Keratinocyte (primary cell): ENCODE measurements around the gene KIF13A. TPM values are rescaled to one million over a fixed set of nuclear protein-coding genes. Genes with fewer than 3 reads are reported as not detected.

Experiments
- DNase-seq: peaks from one replicate; pipeline ENCODE4 v3.0.0-alpha.2; 2011; ENCODE audit warnings: low read depth, missing footprints, low spot score
- FAIRE-seq: peaks from 2 replicates; lab custom pipeline; 2011; peaks lifted over from hg19 to GRCh38; lab: Jason Lieb, UNC
- H2AFZ ChIP-seq: 2 replicates; pipeline ENCODE4 v1.6.0; 2012; ENCODE audit warnings: low read length, control low read depth, inconsistent platforms; ENCODE audit not compliant: control insufficient read depth
- H3K27ac ChIP-seq: 2 replicates; pipeline ENCODE4 v1.5.1; 2011; ENCODE audit warnings: low read length; ENCODE audit not compliant: control insufficient read depth, insufficient read depth
- H3K27me3 ChIP-seq: 3 replicates; pipeline ENCODE4 v1.6.0; 2011; ENCODE audit warnings: low read length; ENCODE audit not compliant: control insufficient read depth, insufficient read depth; ENCODE audit errors: extremely low read depth
- H3K36me3 ChIP-seq, 2 experiments: 2 replicates in 1 of 2; 3 replicates in 1 of 2; pipeline ENCODE4 v1.5.1; 2011; ENCODE audit warnings: low read length in 2 of 2, mild to moderate bottlenecking in 1 of 2; ENCODE audit not compliant: control insufficient read depth in 2 of 2, insufficient read depth in 2 of 2; ENCODE audit errors: extremely low read depth in 1 of 2
- H3K4me1 ChIP-seq: 3 replicates; pipeline ENCODE4 v1.5.1; 2011; ENCODE audit warnings: low read length; ENCODE audit not compliant: control insufficient read depth, insufficient read depth; ENCODE audit errors: extremely low read depth
- H3K4me2 ChIP-seq: 3 replicates; pipeline ENCODE4 v1.6.0; 2011; ENCODE audit warnings: low read depth, low read length; ENCODE audit not compliant: control insufficient read depth, insufficient read depth; ENCODE audit errors: extremely low read depth
- H3K4me3 ChIP-seq, 3 experiments: fragments of 200-600 bp in 1 of 3; sonication (generic) in 1 of 3; 2 replicates in 2 of 3; 3 replicates in 1 of 3; pipeline ENCODE4 v1.5.1; 2011 to 2016; ENCODE audit warnings: low read length in 3 of 3, mild to moderate bottlenecking in 3 of 3, control low read depth in 2 of 3, inconsistent platforms in 1 of 3, low read depth in 1 of 3, mixed read lengths in 1 of 3, mixed run types in 1 of 3, moderate library complexity in 1 of 3; ENCODE audit not compliant: control insufficient read depth in 2 of 3, insufficient read depth in 2 of 3; ENCODE audit errors: extremely low read depth in 1 of 3
- H3K79me2 ChIP-seq: 2 replicates; pipeline ENCODE4 v1.6.0; 2012; ENCODE audit warnings: low read length; ENCODE audit not compliant: control insufficient read depth, insufficient read depth
- H3K9ac ChIP-seq: 3 replicates; pipeline ENCODE4 v1.6.0; 2011; ENCODE audit warnings: low read length; ENCODE audit not compliant: control insufficient read depth, insufficient read depth; ENCODE audit errors: extremely low read depth
- H3K9me1 ChIP-seq: 3 replicates; pipeline ENCODE4 v1.6.0; 2011; ENCODE audit warnings: low read length; ENCODE audit not compliant: control insufficient read depth, insufficient read depth; ENCODE audit errors: extremely low read depth
- H3K9me3 ChIP-seq: 2 replicates; pipeline ENCODE4 v1.5.1; 2012; ENCODE audit warnings: low read depth, low read length; ENCODE audit not compliant: control insufficient read depth
- H4K20me1 ChIP-seq: 3 replicates; pipeline ENCODE4 v1.6.0; 2011; ENCODE audit warnings: low read length; ENCODE audit not compliant: control insufficient read depth, insufficient read depth; ENCODE audit errors: extremely low read depth
- EZH2 ChIP-seq: IDR thresholded peaks from one replicate; pipeline ENCODE4 v1.6.1; 2012; ENCODE audit warnings: inconsistent platforms, mild to moderate bottlenecking, low read length, moderate library complexity
- dilution Hi-C: fragments of 300-500 bp; cut with MboI; formaldehyde crosslinking; loops from one replicate; pipeline ENCODE4 v1.7.0; 2020; ENCODE audit warnings: low sequenced_read_pairs; ENCODE audit not compliant: extremely low pct_ligation_motif_present
- polyA plus RNA-seq, 5 experiments: library from polyadenylated mRNA; depleted of rRNA in 3 of 5; stranded (reverse) in 3 of 5; stranded (forward) in 1 of 5; unstranded in 1 of 5; fragments of >200 nt; gene quantifications; 1 replicate in 1 of 5; 2 replicates in 3 of 5; 3 replicates in 1 of 5; pipeline versions ENCODE4 v1.2.1 to v1.2.3, GENCODE V29; 2011 to 2012; ENCODE audit warnings: missing spikeins in 2 of 5, low read depth in 1 of 5, low replicate concordance in 1 of 5
- TF ChIP-seq, protein P1 (sequence below), 3 experiments: IDR thresholded peaks in 1 of 3; conservative IDR thresholded peaks in 1 of 3; optimal IDR thresholded peaks in 1 of 3; 2 replicates in 2 of 3; 3 replicates in 1 of 3; pipeline versions ENCODE3 to v1.5.1; 2011; ENCODE audit warnings: low read length in 3 of 3, mild to moderate bottlenecking in 3 of 3, moderate library complexity in 2 of 3, control low read depth in 1 of 3, inconsistent platforms in 1 of 3; ENCODE audit not compliant: insufficient read depth in 2 of 3; ENCODE audit errors: extremely low read depth in 1 of 3

Gene KIF13A
- polyA plus RNA-seq, 1 donor (not counting 4 experiments of a cell fraction or from before 2014, with no cell fraction given), result 96.2 TPM

DNA sequence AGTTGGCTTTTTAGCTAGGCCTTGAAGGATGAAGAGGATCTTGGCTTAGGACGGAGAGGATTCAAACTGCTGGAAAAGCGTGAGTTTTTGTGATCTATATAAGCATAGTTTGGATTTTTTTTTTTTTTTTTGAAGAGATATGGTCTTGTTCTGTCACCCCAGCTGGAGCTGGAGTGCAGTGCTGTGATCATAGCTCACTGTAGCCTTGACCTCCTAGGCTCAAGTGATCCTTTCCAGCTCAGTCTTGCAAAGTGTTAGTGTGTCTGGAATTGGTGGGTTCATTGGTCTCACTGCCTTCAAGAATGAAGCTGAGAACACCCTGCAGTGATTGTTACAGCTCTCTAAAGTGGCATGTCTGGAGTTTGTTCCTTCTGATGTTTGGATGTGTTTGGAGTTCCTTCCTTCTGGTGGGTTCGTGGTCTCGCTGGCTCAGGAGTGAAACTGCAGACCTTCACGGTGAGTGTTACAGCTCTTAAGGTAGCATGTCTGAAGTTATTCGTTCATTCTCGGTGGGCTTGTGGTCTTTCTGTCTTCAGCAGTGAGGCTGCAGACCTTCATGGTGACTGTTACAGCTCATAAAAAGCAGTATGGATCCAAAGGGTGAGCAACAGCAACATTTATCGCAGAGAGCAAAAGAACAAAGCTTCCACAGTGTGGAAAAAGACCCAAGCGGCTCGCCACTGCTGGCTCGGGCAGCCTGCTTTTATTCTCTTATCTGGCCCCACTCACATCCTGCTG is 243.2 kb downstream of the KIF13A start:
- no peak overlapping the region for H3K9ac ChIP-seq
- H3K27me3 ChIP-seq, result no peaks in the 10 kb centered on the region
- H3K4me3 ChIP-seq, result no peak overlapping the region
- no peaks in the 10 kb centered on the region for H3K9me3 ChIP-seq
- H3K4me1 ChIP-seq, result peaks cover 8% of the 10 kb centered on the region
- H3K36me3 ChIP-seq, result no peaks in the 10 kb centered on the region
- FAIRE-seq, result no peak
- H4K20me1 ChIP-seq, result no peaks in the 10 kb centered on the region
- dilution Hi-C loops, result no loop called here
- no peaks in the 10 kb centered on the region for H3K79me2 ChIP-seq
- DNase-seq, result no peak
- no peak overlapping the region for H3K4me2 ChIP-seq
- H3K27ac ChIP-seq, result no peak overlapping the region
- TF ChIP-seq, protein P1, sequence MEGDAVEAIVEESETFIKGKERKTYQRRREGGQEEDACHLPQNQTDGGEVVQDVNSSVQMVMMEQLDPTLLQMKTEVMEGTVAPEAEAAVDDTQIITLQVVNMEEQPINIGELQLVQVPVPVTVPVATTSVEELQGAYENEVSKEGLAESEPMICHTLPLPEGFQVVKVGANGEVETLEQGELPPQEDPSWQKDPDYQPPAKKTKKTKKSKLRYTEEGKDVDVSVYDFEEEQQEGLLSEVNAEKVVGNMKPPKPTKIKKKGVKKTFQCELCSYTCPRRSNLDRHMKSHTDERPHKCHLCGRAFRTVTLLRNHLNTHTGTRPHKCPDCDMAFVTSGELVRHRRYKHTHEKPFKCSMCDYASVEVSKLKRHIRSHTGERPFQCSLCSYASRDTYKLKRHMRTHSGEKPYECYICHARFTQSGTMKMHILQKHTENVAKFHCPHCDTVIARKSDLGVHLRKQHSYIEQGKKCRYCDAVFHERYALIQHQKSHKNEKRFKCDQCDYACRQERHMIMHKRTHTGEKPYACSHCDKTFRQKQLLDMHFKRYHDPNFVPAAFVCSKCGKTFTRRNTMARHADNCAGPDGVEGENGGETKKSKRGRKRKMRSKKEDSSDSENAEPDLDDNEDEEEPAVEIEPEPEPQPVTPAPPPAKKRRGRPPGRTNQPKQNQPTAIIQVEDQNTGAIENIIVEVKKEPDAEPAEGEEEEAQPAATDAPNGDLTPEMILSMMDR (optimal IDR thresholded peaks at IDR 0.05 in 1 of 3, IDR thresholded peaks at IDR 0.05 in 1 of 3, conservative IDR thresholded peaks at IDR 0.05 in 1 of 3; ENCODE audit: extremely low read depth in 1 of 3, insufficient read depth in 2 of 3, low read length in 3 of 3), result no peak
- TF ChIP-seq EZH2, result no peak
- H3K9me1 ChIP-seq, result no peaks in the 10 kb centered on the region
- no peak overlapping the region for H2AFZ ChIP-seq

DNA sequence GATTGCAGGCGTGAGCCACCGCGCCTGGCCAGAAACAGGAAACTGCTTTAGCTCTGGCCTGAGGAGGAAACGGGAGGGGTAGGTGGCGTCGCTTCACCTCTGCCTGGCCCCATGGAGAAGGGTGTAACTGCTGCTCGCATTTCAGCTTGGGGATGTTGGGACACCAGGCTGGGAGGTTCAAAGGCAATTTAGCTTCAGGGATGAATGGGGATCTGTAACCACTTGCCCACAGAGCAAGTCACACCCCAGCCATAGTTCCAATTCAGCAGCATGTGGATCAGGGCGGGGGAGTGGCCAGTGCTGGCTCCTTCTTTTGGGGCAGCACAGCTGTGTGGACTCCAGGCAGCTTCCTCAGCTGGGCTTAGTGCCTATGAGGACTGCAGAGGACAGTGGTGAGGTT is 245.9 kb downstream of the KIF13A start:
- dilution Hi-C loops, result no loop called here
- no peak overlapping the region for H3K4me3 ChIP-seq
- no peak overlapping the region for H3K9ac ChIP-seq
- peak overlapping the region; percentile 62 for H3K4me2 ChIP-seq
- FAIRE-seq (peak; percentile 55), DNase-seq (no peak)
- H3K27me3 ChIP-seq, result no peaks in the 10 kb centered on the region
- TF ChIP-seq, protein P1 (optimal IDR thresholded peaks at IDR 0.05 in 1 of 3, IDR thresholded peaks at IDR 0.05 in 1 of 3, conservative IDR thresholded peaks at IDR 0.05 in 1 of 3; ENCODE audit: extremely low read depth in 1 of 3, insufficient read depth in 2 of 3, low read length in 3 of 3), result no peak
- no peaks in the 10 kb centered on the region for H3K9me3 ChIP-seq
- no peaks in the 10 kb centered on the region for H3K79me2 ChIP-seq
- no peaks in the 10 kb centered on the region for H4K20me1 ChIP-seq
- H3K36me3 ChIP-seq, result no peaks in the 10 kb centered on the region
- H2AFZ ChIP-seq, result peak overlapping the region; percentile 77
- H3K27ac ChIP-seq, result no peak overlapping the region
- H3K4me1 ChIP-seq, result peaks cover 8% of the 10 kb centered on the region
- H3K9me1 ChIP-seq, result no peaks in the 10 kb centered on the region
